DMS114 treated with DMSO at 0.1 percent for 48 hours (cell line): Measurements from ENCODE around the gene PCCA.
"Not testable (repeated sequence)": the region's sequence is repeated elsewhere in the genome, so short reads cannot be mapped to it uniquely, and the experiment has no call there.

Experiments
- DNase-seq: peaks from one replicate; lab custom pipeline; 2025; ENCODE audit not compliant: unreplicated experiment; lab: John Stamatoyannopoulos, UW

PCCA gene

GRCh38 chr13:100097821-100098220, 8.9 kb downstream of the PCCA start:
- no peak for DNase-seq

- DNase-seq = no peak
Observed at GRCh38 chr13:100098445-100099116, 9.7 kb downstream of the PCCA start.

GRCh38 chr13:100099117-100099445, 10.2 kb downstream of the PCCA start:
- DNase-seq = not testable (repeated sequence)

- no peak for DNase-seq
Observed at GRCh38 chr13:100100115-100100879, 11.4 kb downstream of the PCCA start.

- DNase-seq = no peak
Observed at GRCh38 chr13:100102042-100102441, 13.1 kb downstream of the PCCA start.

- DNase-seq = no peak
Observed at GRCh38 chr13:100106005-100106404, 17.1 kb downstream of the PCCA start.

- no peak for DNase-seq
Observed at GRCh38 chr13:100106705-100107104, 17.8 kb downstream of the PCCA start.

GRCh38 chr13:100108913-100109507, 20.1 kb downstream of the PCCA start:
- no peak for DNase-seq

GRCh38 chr13:100110269-100110668, 21.4 kb downstream of the PCCA start:
- DNase-seq = no peak

- DNase-seq = no peak
Observed at GRCh38 chr13:100112186-100112838, 23.4 kb downstream of the PCCA start.

- DNase-seq = no peak
Observed at GRCh38 chr13:100115693-100116254, 26.9 kb downstream of the PCCA start.

- no peak for DNase-seq
Observed at GRCh38 chr13:100124265-100124664, 35.4 kb downstream of the PCCA start.

GRCh38 chr13:100125946-100126345, 37.1 kb downstream of the PCCA start:
- no peak for DNase-seq

- no peak for DNase-seq
Observed at GRCh38 chr13:100128373-100128772, 39.5 kb downstream of the PCCA start.

GRCh38 chr13:100128838-100129237, 39.9 kb downstream of the PCCA start:
- DNase-seq = no peak

- DNase-seq = no peak
Observed at GRCh38 chr13:100129605-100130004, 40.7 kb downstream of the PCCA start.

- no peak for DNase-seq
Observed at GRCh38 chr13:100130092-100130491, 41.2 kb downstream of the PCCA start.

- DNase-seq = no peak
Observed at GRCh38 chr13:100130930-100131511, 42.1 kb downstream of the PCCA start.

- DNase-seq = no peak
Observed at GRCh38 chr13:100131863-100132574, 43.1 kb downstream of the PCCA start.

- no peak for DNase-seq
Observed at GRCh38 chr13:100138859-100139491, 50.1 kb downstream of the PCCA start.
